ENCODE results near the gene MIS12.

MIS12 gene

DNA sequence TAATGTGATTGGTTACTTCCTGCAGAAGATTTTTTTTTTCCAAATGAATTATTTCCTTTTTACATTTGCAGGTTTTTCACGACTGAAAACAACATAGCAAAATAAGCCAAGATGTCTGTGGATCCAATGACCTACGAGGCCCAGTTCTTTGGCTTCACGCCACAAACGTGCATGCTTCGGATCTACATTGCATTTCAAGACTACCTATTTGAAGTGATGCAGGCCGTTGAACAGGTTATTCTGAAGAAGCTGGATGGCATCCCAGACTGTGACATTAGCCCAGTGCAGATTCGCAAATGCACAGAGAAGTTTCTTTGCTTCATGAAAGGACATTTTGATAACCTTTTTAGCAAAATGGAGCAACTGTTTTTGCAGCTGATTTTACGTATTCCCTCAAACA lies 2.4 kb downstream of the MIS12 start:
- no peak for DNase-seq
- in situ Hi-C loops (cut with HindIII; ENCODE audit: low pct_ligation_motif_present, low pct_unique_long_range_greater_than_20kb, low sequenced_read_pairs) = no loop called here

GRCh38 chr17:5492970-5493369 lies 6.6 kb downstream of the MIS12 start:
- no peak for DNase-seq

DNA sequence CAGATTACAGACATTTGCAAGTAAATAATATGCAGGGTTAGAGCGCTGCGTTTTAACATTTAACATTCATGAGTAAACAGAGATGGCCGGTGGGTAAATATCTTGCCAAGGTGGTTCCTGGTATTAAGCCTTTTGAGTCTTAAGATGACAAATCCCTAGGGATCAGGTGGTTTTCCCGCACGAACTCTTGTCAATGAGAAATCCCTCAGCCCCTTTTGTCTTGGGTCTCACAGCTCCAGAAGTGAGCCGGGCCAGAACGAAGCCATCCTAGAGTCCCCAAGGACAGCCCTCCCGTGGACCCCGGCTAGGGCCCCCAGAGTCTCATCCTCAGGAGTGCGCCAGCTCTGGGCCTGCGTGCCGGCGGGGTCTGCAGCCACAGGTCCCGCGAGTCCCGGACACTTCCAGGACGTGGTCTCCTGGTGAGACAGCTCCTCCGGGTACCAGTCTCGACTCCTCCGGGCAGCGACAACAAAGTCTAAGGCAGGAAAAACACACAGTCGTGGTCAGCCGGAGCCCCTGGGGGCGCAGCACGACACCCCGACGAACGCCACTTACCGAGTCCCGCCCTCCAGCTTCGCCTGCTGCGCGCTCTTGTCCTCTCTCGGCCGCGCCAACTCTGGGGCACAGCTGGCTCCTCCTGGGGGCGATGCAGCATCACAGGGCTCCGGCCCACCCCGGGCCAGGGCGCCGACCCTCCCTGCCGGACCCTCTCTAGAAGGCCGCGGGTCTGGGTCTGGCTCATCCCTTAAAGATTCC lies 13.3 kb downstream of the MIS12 start:
- no peak for DNase-seq
- in situ Hi-C loops (cut with HindIII; ENCODE audit: low pct_ligation_motif_present, low pct_unique_long_range_greater_than_20kb, low sequenced_read_pairs) = no loop called here

More at GRCh38 chr17:5492970-5493369, 6.6 kb downstream of the MIS12 start:
- in situ Hi-C loops (cut with HindIII; ENCODE audit: low pct_ligation_motif_present, low pct_unique_long_range_greater_than_20kb, low sequenced_read_pairs) = no loop called here

DNA sequence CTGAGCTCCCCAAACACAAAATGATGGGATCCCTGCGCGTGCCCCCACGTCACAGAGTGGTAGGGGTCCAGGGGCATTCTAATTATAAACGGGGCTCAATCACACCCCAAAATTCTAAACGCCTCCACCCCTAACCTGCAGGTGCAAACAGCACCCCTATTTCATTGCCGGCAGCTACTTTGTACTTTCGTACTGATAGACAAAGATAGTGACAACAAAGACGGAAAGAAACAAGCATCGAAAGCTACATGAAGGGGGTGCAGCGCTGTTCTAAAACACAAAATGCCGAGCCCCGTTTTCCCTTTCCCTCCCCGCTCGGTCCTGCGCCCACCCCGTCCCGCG lies 13.9 kb downstream of the MIS12 start:
- in situ Hi-C loops (cut with HindIII; ENCODE audit: low pct_ligation_motif_present, low pct_unique_long_range_greater_than_20kb, low sequenced_read_pairs) = no loop called here
- DNase-seq = no peak

DNA sequence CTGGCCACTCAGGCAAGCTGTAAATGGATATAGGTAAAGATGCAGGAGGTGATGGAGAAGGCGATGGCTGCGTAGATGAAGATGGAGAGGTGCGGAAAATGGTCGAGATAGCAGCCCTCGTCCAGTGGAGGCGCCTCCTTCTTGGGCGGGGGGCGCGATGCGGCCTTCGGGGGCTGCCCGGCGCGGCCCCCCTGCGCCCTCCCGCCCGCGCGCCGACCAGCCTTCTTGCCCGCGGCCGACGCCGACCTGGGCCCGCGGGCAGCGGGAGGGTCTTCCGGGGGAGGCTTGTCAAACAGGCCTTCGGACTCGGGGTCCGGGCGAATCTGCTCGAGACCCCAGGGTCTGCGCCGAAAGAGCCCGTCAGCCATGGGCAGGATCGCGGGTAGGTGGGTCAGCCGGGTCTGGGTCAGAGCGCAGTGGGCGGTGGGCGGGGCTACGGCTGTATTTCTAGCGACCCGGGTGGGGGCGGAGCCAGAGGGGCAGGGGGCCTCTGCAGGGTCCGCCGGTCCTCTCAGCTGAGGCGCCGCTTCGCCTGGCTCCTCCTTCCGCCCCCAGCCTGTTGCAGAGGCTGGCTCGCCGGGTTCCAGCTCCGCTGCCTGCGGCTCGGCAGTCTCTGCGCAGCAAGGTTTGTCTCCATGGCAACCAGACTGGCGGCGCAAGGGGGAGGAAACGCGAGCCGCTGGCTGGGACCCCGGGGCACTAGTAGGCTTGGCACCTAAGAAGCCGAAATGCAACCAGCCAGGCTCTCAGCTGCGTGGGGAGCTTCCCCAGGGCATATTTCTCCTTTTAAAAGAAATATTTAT lies 14.4 kb downstream of the MIS12 start:
- in situ Hi-C loops (cut with HindIII; ENCODE audit: low pct_ligation_motif_present, low pct_unique_long_range_greater_than_20kb, low sequenced_read_pairs) = no loop called here
- DNase-seq = peak; percentile 85

DNA sequence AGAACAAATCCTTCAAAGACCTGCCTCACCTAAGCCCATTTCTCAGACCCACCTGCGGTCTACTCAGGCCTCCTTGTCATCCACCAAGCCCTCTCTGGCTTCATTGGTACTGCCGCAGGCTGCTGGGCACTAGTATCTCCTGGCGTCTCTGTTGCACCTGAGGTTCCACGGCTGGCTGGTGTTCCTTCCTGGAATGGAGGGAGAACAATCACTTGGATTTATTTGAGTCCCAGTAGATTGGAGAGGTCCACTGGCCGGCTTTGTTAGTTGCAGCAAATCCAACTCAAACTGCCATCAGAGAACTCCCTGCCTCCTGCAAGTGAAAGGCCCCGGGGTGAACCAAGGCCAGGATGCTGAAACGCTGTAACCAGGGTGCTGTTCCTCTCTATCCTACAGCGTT lies 15.3 kb downstream of the MIS12 start:
- in situ Hi-C loops (cut with HindIII; ENCODE audit: low pct_ligation_motif_present, low pct_unique_long_range_greater_than_20kb, low sequenced_read_pairs) = no loop called here
- DNase-seq = no peak

- in situ Hi-C loops (cut with HindIII; ENCODE audit: low pct_ligation_motif_present, low pct_unique_long_range_greater_than_20kb, low sequenced_read_pairs) = no loop called here
- DNase-seq = no peak
Observed at GRCh38 chr17:5502552-5502951, 16.2 kb downstream of the MIS12 start.

- no peak for DNase-seq
- in situ Hi-C loops (cut with HindIII; ENCODE audit: low pct_ligation_motif_present, low pct_unique_long_range_greater_than_20kb, low sequenced_read_pairs) = no loop called here
Observed at GRCh38 chr17:5506307-5506706, 19.9 kb downstream of the MIS12 start.

DNA sequence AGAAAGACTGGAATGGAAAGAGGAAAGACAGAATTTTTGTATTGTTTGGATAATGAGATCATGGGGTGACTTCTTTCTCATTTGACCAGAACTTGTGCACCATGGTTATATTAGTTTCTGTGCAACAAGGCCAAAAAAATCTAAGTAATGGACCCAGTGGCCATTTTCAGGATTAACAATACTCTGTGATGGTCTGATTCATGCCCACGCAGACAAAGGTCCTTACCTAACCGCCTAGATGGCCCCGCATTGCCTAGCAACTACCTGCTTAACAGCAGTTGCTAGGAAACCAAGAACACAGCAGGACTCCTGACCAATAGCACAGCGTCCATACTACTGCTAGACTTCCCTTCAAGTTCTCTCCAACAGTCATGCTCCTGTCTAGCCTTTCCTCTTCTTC lies 22.4 kb downstream of the MIS12 start:
- in situ Hi-C loops (cut with HindIII; ENCODE audit: low pct_ligation_motif_present, low pct_unique_long_range_greater_than_20kb, low sequenced_read_pairs) = no loop called here
- DNase-seq = no peak

GRCh38 chr17:5509482-5509881 lies 23.1 kb downstream of the MIS12 start:
- in situ Hi-C loops (cut with HindIII; ENCODE audit: low pct_ligation_motif_present, low pct_unique_long_range_greater_than_20kb, low sequenced_read_pairs) = no loop called here
- DNase-seq = no peak

GRCh38 chr17:5510771-5511170 lies 24.4 kb downstream of the MIS12 start:
- in situ Hi-C loops (cut with HindIII; ENCODE audit: low pct_ligation_motif_present, low pct_unique_long_range_greater_than_20kb, low sequenced_read_pairs) = no loop called here
- DNase-seq = no peak

DNA sequence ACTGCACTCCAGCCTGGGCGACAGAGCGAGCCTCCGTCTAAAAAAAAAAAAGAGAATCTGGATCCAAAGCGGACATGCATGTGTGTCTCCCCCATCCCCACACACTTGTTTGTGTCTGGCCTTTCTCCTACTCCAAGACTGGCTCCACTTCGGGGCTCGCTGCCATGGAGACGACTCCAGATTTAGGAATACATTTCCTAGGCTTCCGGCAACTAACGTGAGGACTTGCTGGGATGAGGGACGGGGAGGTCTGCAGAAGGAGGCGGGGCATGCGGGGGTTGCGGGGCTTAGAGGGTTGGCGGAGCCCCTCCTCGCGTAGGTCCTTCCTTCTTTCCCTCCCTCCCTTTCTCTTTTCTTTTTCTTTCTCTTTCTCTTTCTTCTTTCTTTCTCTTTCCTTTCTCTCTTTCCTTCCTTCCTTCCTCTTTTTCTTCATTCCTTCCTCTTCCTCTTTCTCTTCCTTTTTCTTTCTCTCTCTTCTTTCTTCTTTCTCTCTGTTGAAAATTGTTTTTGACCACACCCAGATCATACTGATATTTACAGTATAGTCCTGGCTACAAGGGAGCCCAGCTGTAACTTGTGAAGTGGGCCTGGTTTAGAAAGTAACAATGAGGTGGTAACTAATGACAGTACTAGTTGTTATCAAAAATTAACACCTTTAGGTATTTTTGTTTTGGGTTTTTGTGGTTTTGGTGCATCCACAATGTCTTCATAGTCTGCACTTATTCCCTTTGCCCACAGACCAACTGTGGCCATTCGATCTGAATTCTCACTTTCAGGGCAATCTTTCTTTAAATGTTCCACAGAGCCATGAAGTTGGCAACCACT lies 25.2 kb downstream of the MIS12 start:
- in situ Hi-C loops (cut with HindIII; ENCODE audit: low pct_ligation_motif_present, low pct_unique_long_range_greater_than_20kb, low sequenced_read_pairs) = no loop called here
- no peak for DNase-seq

GRCh38 chr17:5513628-5514027 lies 27.3 kb downstream of the MIS12 start:
- in situ Hi-C loops (cut with HindIII; ENCODE audit: low pct_ligation_motif_present, low pct_unique_long_range_greater_than_20kb, low sequenced_read_pairs) = no loop called here
- DNase-seq = no peak

DNA sequence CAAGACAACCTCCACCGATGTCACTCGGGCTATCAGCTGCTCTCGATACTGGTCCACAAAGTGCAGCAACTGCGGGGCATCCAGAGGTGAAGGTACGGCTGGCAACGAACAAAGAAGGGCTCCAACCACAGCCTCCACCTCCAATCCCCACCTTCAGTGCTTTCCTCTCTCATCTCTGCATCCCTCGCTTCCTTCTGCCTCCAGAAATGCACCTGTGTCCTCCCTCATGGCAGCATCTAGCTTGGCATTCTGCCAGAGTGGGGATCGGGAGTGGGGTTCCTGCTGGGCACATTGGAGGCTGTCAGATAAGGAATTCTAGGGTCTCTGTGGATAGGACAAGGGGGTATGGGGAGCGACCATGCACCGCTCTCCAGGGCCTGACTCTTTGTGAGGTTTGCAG lies 28.6 kb downstream of the MIS12 start:
- in situ Hi-C loops (cut with HindIII; ENCODE audit: low pct_ligation_motif_present, low pct_unique_long_range_greater_than_20kb, low sequenced_read_pairs) = no loop called here
- no peak for DNase-seq

- DNase-seq = peak; percentile 99
- in situ Hi-C loops (cut with HindIII; ENCODE audit: low pct_ligation_motif_present, low pct_unique_long_range_greater_than_20kb, low sequenced_read_pairs) = no loop called here
Observed at GRCh38 chr17:5516060-5516792, 29.9 kb downstream of the MIS12 start.

GRCh38 chr17:5522476-5522875 lies 36.1 kb downstream of the MIS12 start:
- in situ Hi-C loops (cut with HindIII; ENCODE audit: low pct_ligation_motif_present, low pct_unique_long_range_greater_than_20kb, low sequenced_read_pairs) = no loop called here

GRCh38 chr17:5523249-5523648 lies 36.9 kb downstream of the MIS12 start:
- no peak for DNase-seq
- in situ Hi-C loops (cut with HindIII; ENCODE audit: low pct_ligation_motif_present, low pct_unique_long_range_greater_than_20kb, low sequenced_read_pairs) = no loop called here

More at GRCh38 chr17:5522476-5522875, 36.1 kb downstream of the MIS12 start:
- DNase-seq = no peak

DNA sequence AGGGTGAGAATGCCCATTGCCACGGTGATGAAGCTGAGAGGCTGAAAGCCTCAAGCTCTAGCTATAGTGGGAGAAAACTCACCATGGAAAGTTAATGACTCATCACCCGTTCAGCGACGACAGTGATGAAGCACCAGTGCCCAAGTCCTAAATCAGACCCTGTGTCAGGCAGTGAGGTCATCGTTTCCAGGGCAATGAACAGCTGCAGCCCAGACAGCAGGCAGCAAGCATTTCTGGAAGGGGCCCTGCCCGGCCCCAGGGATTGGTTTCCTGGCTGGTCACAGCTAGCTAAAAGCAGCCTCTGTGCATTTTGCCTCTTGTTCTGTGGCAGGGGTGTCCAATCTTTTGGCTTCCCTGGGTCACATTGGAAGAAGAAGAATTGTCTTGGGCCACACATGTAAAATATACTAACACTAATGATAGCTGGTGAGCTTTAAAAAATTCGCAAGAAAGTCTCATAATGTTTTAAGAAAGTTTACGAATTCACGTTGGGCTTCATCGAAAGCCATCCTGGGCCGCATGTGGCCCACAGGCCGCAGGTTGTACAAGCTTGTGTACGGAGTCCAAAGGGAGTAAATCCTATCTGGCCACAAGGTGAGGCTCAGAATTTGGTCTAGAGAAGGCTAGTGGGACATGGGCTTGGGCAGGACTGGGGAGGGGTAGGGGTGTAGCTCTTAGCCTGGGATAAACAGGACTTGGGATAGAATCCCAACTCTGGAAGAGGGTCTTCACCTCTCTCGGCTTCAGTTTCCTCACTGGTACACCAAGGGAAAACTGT lies 40.6 kb downstream of the MIS12 start:
- in situ Hi-C loops (cut with HindIII; ENCODE audit: low pct_ligation_motif_present, low pct_unique_long_range_greater_than_20kb, low sequenced_read_pairs) = no loop called here
- peak; percentile 96 for DNase-seq

Data from ACHN (cell line).